ENCODE measurements around the gene TRIM3.
A peak's percentile ranks its signal among the peaks of the same experiment; 100 is the strongest.

Gene TRIM3

DNA sequence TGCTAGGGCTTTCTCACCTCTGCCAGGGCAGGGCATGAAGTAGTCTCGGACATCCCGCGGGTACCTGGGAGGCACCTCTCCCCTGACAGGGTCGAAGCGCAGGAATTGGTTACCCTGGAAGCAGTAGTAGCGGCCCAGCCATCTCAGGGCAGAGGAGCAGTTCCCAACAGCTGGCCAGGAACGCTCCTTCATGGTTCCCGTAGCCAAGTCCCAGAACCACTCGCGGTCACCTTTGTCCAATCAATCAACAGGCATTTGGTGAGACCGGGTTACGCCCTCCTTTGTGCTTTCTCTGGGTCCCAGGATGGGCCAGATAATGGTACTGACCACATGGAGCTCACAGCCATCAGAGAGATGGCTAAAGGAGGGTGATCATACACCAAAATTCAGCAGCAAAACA, 36.3 kb downstream of the TRIM3 start:
- DNase-seq, result no peak

DNA sequence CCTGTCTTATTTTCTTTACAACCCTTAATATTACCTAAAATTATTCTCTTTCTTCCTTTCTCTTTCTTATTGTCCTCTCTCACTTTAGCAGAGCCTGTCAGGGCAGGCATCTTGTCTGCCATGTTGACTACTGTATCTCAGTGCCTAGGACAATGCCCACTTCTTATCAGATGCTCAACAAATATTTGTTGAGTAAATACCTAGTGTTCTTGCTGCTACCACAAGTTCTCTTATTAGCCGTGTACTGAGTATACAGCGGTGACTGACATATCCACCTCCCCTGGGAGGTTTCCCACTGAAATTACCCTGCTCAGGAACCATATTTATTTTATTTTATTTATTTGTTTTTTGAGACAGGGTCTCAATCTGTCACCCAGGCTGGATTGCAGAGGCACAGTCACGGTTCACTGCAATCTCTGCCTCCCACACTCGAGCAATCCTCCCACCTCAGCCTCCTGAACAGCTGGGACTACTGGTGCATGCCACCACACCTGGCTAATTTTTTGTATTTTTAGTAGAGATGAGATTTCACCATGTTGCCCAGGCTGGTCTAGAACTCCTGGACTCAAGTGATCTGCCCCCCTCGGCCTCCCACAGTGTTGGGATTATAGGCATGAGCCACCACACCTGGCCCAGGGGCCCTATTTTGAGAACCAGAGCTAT, 39.6 kb downstream of the TRIM3 start:
- DNase-seq, result no peak

DNA sequence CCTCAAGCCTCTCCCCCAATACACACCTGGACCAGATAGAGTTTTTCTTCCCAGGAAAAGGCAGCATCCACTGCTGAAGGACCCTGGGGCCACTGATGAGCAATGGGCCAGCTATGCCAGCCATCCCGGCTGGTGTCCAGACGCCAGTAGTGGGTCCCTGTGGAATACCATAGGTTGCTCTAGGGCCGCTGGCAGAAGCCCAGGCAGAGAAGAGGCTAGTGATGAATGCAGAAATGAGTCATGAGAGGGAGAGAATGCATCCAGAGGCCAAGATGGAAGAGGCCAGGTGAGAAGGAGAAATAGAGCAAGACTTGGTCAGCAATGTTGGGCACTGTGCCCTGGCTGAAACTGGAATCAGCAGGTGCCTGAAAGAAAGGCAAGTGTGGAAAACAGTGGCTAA, 41.9 kb downstream of the TRIM3 start:
- no peak for DNase-seq

DNA sequence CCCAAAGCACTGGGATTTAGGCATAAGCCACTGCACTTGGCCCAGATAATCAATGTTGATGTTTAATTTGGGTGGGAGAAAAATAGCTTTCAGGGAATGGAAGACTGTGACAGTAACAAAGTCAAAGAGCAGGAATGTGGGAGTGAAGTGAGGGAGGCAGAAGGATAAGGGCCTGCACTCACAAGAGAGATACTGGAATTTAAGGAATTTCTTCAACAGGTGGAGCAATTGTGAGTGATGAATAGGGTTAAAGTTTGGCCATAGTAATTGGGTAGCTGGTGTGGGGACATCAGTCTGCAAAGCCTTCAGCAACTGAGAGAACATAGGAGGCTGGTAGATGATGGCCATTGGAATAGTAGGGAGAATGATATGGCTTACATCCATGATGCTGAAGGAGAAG, 46.2 kb downstream of the TRIM3 start:
- no peak for DNase-seq

DNA sequence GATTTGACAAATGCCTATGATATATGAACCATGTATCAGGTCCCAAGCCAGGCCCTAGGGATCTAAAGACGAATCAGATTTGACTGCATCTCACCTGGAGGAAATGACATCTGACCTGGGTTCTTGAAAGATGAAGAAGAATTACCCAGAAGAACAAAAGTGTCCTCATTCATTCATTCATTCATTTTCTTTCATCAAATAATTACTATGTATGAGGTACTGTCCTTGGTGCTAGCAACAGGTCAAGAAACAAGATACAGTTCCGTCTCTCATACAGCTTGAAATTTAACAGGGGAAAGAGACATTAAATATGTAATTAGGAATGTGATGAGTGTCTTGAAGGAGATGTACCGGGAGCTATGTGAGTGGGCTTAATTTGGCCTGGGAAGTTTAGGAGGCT, 53.1 kb downstream of the TRIM3 start:
- DNase-seq, result no peak

DNA sequence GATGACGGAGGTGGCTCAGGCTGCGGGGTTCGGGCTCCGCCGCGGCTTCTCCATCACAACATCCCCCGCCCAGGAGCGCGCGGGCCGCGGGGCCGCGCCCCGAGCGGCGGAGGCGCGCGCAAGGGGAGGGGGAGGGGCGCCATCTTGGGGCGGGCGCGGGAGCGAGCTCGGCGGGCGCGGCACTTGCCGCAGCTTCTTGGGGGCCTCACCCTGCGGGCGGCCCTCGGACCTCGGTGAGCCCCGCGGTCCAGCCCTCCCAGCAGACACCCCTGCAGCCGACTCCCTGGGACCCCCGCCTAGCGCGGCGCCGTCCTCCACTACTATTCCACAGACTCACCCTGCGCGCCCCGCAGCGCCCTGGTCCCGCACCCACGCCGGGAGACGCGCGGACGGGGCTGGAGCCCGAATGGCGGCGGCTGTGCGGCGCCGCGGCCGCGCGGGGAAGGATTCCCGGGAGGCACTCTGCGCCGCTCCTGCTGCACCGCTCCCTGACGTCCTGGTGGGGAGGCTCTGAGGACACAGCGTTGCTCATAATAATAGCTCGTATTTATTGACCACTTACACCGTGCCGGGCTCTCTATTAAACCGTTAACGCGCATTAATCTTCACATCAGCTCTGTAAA, 54.6 kb downstream of the TRIM3 start, which contains the start of gene APBB1:
Gene APBB1 (minus strand): TSS at position 86 of the 623 bp plus-strand sequence. CDS start 7,747 bp downstream, outside the sequence.
- DNase-seq, result peak; percentile 25

DNA sequence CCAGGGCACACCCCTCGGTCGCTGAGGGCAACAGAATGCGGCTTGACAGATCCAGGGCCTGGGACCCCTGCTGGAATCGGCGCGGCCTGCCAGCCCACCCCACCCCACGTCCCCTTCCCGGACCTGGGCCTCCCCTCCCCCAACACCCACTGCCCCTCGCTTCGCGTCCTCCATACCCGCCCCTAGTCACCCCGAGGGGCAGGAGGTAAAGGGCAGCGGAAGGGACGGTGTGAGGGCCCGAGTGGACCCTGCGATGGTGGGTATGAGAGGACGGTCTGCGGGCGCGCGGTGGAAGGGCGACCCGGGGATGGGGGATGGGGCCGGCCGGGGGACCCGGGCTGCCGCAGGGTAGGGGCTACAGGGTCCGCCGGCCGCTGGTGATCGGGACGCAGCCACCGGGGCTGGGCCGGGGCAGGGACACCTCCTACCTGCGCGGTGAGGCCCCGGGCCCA, 55.2 kb downstream of the TRIM3 start:
- no peak for DNase-seq

DNA sequence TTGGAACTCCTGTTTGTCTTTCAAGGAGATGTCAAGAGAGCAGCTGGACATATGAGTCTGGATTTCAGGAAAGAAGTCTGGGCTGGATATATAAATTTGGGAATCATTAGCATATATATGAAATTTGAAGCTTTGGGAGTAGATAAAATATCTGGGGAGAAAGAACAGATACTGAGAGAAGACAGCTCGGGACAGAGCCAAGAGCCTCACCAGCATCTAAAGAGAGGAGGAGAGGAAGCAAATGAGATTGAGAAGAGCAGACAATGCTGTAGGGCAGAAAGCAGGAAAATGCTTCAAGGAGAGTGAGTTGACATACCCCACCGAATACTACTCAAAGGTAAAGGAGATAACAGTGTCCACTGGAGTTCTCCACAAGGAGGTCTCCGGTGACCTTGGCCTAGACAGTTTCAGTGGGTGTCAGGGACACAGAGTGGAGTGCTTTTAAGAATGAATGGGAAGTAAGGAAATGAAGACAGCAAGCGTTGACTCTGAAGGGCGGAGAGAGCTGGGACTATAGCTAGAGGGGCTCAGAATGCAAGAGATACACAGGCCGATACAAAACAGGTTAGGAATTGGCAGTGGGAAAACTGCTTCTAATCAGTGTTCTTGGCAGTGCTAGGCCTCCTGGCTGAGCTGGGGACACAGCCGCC, 55.7 kb downstream of the TRIM3 start:
- DNase-seq, result no peak

DNA sequence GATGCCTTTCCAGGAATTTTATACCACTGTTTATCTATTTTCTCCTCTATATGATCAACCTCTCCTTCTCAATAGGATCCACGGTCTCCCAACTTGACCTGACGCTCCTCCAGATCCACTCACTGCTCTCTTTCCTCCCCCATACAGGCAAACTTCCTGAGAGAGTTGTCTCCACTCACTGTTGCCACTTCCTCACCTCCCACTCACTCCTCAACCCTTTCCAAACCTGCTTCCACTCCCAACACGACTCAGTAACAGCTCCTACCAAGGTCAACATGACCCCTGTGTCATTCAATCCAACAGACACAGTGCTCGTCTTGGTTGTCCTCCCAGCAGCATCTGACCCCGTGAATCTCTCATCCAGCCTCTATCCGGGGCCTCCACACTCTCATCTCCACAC, 57.9 kb downstream of the TRIM3 start:
- no peak for DNase-seq

DNA sequence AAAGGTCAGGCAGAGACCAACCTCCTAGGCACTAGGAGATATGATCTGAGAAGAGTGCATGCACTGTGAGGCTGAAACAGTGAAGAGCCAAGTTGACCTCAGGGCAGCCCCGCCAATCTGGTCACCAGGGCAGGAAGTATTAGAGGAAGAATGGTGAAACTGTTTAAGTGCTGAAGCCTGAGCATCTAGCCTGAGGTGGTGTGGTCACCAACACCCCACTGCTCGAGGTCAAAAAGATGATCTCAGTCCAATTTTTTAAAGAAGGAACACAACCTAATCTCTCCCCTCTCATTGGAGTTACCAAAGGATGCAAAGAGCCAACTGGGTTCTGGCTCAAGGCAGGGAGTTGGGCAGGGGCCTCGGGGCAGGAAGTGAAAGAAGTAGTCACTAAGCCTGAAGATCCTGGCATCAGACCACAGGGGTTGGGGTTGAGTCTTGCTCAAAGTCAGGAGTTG, 58.8 kb downstream of the TRIM3 start:
- no peak for DNase-seq

DNA sequence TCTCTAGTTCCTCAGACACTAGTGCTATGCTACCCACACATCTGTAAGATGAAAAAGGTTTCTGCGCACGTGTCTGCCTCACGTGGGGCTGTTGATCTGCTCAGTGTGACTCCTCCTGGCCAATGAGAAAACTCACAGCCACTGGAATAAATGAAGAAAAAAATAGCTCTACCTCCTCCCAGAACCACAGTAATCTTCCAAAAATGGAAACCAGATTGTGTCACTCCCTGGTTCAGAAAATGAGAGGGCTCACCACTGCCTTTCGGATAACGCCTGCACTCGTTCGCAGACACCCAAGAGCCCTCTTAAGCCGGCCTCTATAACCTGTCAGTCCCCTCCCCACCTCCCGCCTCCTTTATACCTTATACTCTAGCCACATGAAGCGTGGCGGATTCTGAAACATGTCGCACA, 59.9 kb downstream of the TRIM3 start:
- no peak for DNase-seq

DNA sequence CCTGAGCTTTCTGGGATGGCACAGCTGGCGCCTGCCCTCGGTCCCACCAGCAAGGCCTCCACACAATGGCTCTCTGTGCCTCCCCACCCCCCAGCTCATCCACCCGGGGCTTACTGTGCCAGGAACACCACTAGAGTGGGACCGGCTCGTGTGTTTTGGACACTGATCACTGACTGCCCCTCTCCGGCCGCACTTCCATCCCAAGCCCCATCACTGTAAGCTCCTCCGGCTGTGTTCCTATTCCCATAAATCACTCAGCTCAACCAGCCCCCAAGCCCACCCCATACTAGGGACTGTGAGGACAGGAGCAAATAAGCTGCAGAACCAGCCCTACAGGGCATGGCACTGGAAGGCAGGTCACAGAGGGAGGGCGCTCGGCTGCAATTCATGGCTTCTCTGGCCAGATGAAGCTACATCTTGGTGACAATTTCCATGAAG, 62.1 kb downstream of the TRIM3 start:
- no peak for DNase-seq

DNA sequence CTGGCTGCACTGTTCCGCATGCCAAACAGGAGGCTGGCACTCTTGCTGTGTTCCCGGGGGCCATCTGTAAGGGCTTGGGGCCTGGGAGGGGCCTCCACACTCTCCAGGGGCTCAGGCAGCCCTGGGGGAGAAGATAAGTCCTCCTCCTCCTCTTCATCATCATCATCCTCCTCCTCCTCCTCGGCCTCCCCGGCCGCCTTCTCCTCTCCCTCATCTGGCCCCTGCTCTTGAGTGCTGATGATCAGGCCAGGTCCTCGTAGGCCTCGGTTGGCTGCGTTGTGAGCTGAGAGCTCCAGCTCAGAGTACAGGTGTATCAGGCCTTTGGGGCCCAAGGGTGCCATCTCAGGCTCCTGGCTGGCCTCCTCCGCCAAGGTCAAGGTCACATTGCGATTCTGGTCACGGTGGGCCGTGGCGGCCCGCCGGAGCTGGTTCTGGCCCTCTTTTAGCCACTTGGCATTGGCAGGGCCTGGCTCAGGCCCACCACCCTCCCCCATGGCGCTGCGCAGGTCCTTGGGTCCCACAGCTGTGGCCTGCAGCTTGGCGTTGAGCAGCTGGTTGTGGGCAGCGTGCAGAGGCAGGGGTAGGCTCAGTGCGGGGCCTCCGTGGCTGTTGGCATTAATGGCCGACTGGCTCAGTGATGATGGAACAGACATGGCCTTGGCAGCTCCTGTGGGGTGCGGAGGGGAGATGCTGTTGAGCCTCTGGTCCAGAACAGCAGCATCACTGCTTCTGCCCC, 62.9 kb downstream of the TRIM3 start:
- no peak for DNase-seq

DNA sequence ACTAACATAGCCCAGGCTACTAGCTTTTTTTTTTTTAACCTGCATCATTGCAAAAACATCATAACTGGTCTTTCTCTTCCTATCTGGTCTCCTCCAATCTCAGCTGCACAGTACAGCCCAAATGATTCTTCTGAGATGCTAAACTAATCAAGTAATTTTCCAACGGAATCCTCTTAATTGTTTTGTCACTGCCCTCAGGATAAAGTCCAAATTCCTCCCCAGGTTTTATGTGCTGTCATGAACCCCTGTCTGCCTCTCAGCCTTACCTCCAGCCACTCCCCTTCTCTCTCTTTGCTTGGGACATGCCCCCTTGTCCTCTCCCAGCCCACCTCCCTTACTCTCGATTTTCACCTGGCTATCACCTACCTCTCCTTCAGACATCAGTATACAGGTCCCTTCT, 67.4 kb downstream of the TRIM3 start:
- no peak for DNase-seq

DNA sequence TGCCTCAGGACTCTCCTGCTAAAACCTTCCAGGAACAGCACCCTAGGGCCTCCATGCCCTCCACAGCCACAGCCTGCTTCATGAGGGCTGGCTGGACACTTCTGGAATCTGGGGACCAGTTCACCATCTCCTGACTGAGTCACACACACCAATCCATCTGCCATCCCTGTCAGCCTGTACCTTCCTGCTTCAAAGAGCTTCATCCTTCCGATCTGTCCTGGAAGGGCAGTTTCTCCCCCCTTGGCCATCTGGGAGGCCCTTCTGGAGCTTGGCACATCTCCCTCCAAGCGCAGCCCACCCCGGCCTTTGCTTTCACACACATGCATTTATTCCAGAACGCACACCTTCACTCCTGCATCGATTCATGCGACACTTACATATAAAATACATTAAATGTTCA, 67.9 kb downstream of the TRIM3 start:
- DNase-seq, result no peak

DNA sequence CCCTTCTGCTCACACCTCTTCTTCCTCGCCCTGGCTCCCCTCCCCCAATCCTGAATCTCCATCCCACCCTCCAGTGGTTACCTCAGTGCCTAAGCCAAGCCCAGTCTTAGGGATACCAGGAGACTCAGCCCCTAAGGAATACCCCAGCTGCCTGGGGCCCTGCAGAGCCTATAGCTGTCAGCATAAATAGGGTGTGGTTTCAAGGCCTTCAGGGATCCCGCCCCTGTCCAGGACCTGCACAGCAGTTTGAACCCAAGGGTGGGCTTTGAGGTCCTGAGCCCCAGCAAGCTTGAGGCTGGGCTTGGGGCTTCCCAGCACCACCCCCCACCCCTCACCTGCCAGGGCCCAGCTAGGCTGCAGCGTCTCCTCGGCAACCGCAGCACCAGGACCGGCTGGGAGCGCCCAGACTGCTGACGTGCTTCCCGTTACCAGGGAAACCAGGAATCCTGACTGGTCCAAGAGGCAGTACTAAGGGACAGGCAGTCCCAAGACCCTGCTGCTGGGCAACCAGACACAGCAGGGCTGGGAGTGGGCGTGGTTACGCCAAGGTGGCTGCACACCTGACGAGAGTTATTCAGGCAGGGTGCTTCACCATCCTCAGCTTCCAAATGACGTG, 68.6 kb downstream of the TRIM3 start:
- DNase-seq, result no peak

DNA sequence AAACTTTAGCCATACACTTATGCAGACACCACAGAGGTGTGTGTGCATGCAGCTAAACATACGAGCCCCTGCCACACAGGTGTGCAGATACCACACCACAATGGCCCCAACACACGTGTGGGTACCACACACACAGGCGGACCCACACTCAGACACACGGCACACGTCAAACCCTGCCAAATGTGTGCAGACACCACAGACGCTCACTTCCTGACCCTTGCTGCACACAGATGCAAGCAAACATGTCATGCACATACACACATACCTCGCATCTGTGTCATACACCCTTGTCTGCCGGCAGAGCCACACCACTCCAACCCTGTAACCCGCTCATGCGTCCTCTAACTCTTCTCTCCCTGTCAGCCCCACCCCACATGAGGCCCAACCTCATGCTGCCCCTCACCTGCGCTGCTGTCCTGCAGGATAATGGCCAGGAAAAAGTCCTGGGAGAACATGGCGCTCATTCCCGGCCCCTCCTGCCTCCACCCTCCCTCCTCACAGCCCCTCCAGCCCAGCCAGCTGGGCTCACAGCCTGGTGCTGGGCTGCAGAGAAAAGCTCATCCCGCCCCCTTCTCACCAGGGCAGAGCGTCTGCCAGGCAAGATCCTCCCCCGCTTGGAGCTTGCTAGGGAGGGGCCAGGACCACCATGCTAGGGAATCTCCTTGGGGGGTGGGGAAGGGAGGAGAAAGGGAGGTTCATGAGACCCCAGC, 69.2 kb downstream of the TRIM3 start:
- no peak for DNase-seq

DNA sequence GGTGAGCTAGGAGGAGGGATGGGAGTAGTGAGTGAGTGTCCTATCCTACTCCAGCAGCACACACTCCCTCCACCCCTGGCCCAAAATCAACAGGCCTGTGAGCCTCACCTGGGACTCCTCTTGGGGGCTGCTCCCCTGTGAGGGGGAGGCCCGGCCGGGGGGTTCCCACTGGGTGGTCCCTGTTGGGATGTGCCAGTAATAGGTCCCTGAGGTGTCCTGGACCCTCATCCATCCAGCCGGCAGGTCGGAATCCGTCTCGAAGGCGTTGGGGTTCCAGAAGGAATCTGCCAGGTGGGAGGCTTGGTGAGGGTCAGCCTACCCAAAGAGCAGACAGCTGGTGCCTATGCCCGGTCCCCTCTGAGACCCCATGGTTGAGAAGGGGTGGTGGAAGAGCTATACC, 70.2 kb downstream of the TRIM3 start:
- DNase-seq, result no peak

DNA sequence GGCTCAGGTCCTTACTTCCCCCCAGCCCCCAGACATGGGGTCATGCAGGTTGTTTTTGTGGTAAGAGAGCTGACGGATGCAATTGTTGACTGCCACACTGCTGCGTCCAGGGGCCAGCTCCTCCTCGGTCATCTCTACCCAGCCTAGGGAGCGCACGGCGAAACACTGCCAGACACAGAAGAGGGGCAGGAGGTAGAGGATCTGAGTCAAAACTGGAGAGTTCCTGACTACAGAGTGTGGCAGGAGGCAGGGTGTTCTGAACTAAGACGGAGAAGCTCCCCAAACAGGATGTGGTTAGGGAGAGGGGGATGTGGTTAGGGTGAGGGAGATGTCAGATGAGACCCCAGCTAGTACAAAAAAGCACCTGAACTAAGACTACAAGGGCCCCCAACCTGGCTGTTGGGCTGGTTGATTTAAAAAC, 71.2 kb downstream of the TRIM3 start:
- DNase-seq, result no peak

DNA sequence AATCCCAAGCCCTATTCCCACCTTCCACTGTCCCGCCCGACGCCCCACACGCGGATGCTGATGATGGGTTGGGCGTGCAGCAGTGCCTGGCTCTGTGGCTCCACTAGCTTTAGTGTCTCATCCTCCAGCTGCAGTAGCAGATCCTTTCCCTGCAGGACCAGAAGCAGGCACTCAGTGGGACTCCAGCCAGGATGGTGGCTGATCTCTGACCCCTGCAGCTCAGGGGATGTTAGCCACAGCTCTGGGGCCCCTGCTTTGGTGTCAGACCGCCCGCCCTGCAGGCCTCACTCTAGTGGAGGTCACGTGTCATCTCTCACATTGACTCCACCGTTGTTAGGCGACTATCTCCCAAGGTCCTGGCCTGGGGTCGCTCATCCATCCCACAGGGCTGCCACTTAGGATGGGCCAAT, 71.7 kb downstream of the TRIM3 start:
- DNase-seq, result no peak

DNA sequence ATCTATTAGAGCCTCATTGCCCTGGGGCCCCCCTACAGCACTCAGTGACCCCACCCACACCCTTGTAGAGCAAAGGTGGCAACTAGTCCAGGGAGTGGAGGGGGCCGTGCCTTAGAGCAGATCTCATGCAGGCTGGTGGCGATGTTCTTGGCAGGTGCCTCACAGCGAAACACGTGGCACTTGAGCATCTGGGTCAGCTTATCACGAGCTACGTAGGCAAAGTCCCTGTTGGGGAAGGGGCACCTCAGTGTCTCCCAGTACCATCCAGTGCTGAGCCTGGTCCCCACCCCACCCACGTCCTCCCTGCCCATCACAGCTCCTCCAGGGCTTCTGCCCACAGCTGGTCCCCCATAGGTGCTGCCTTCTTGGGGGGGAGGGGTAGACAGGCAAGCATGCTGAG, 72.3 kb downstream of the TRIM3 start:
- no peak for DNase-seq
